ENCODE results near the gene CD83. TPM values are rescaled to one million over a fixed set of nuclear protein-coding genes. Genes with fewer than 3 reads are reported as not detected.
"Not testable (repeated sequence)": the region's sequence is repeated elsewhere in the genome, so short reads cannot be mapped to it uniquely, and the experiment has no call there.

The CD83 gene
- total and polyA plus RNA-seq, 9 donors, result 3.4 to 29.4 (median 22.2) TPM

- Histone ChIP-seq H3K27me3 (no peaks in the 10 kb centered on the region), H3K4me3 (no peak overlapping the region), H3K36me3 (no peaks in the 10 kb centered on the region), H3K9me3 (no peaks in the 10 kb centered on the region), H3K27ac (no peak overlapping the region), H3K4me1 (ENCODE audit: insufficient read depth) (peaks cover 2% of the 10 kb centered on the region)
- no peak for DNase-seq
- no peak for TF ChIP-seq POLR2A (IDR thresholded peaks at IDR 0.05)
- no peak for TF ChIP-seq CTCF (IDR thresholded peaks at IDR 0.05)
- 95% methylated on average over 7 of the region's 7 CpGs for WGBS, 3 donors
- intact Hi-C loops (cut with DNase I), result no loop called here
These were observed 32.2 kb downstream of the CD83 start for GRCh38 chr6:14149739-14150130.

- H3K27me3 ChIP-seq; H3K4me1 ChIP-seq (ENCODE audit: insufficient read depth); H3K4me3 ChIP-seq; H3K27ac ChIP-seq; H3K9me3 ChIP-seq; H3K36me3 ChIP-seq; DNase-seq; intact Hi-C loops (cut with DNase I): not testable (repeated sequence)
- 94 to 99% (median 97%) methylated on average over 3 of the region's 3 CpGs for WGBS, 3 donors
These were observed 33.7 kb downstream of the CD83 start for GRCh38 chr6:14151300-14151699.

GRCh38 chr6:14151773-14152172, 34.2 kb downstream of the CD83 start:
- no peaks in the 10 kb centered on the region for H3K9me3 ChIP-seq
- H3K4me3 ChIP-seq, result no peak overlapping the region
- no peaks in the 10 kb centered on the region for H3K27me3 ChIP-seq
- H3K27ac ChIP-seq, result no peak overlapping the region
- H3K4me1 ChIP-seq (ENCODE audit: insufficient read depth), result no peaks in the 10 kb centered on the region
- 84 to 93% (median 86%) methylated on average over 1 of the region's 1 CpG for WGBS, 3 donors
- H3K36me3 ChIP-seq, result no peaks in the 10 kb centered on the region
- DNase-seq, result no peak
- intact Hi-C loops (cut with DNase I), result no loop called here
- no peak for TF ChIP-seq EP300 (IDR thresholded peaks at IDR 0.05)
- no peak for TF ChIP-seq POLR2A (IDR thresholded peaks at IDR 0.05)
- TF ChIP-seq CTCF (IDR thresholded peaks at IDR 0.05), result no peak

GRCh38 chr6:14153228-14153627, 35.7 kb downstream of the CD83 start:
- intact Hi-C loops (cut with DNase I), result no loop called here
- whole genome bisulfite sequencing, 3 donors, result 77 to 86% (median 79%) methylated on average over 3 of the region's 3 CpGs
- H3K27me3 ChIP-seq, result no peaks in the 10 kb centered on the region

GRCh38 chr6:14159090-14159489, 41.5 kb downstream of the CD83 start:
- Histone ChIP-seq H3K4me1 (ENCODE audit: insufficient read depth) (no peaks in the 10 kb centered on the region), H3K27me3 (no peaks in the 10 kb centered on the region), H3K4me3 (no peak overlapping the region), H3K27ac (no peak overlapping the region), H3K36me3 (no peaks in the 10 kb centered on the region), H3K9me3 (no peaks in the 10 kb centered on the region)
- intact Hi-C loops (cut with DNase I), result no loop called here
- WGBS, 3 donors, result 89 to 91% (median 90%) methylated on average over 6 of the region's 6 CpGs
- no peak for DNase-seq
- TF ChIP-seq CTCF (IDR thresholded peaks at IDR 0.05) (no peak), POLR2A (IDR thresholded peaks at IDR 0.05) (no peak), EP300 (IDR thresholded peaks at IDR 0.05) (no peak)

More at GRCh38 chr6:14153228-14153627, 35.7 kb downstream of the CD83 start:
- no peak for DNase-seq
- H3K4me3 ChIP-seq, result no peak overlapping the region
- H3K4me1 ChIP-seq (ENCODE audit: insufficient read depth), result no peaks in the 10 kb centered on the region
- H3K36me3 ChIP-seq, result no peaks in the 10 kb centered on the region
- H3K27ac ChIP-seq, result no peak overlapping the region
- no peaks in the 10 kb centered on the region for H3K9me3 ChIP-seq
- TF ChIP-seq CTCF (IDR thresholded peaks at IDR 0.05), result no peak
